HG03354 (cell line): ENCODE data around the gene TEX2.
"Not testable (repeated sequence)": the region's sequence is repeated elsewhere in the genome, so short reads cannot be mapped to it uniquely, and the experiment has no call there.

ENCODE experiments used
- ATAC-seq: cut with Tn5 transposase; IDR thresholded peaks from one replicate; pipeline ENCODE4 v1.9.1; 2021; ENCODE audit warnings: mild to moderate bottlenecking; ENCODE audit not compliant: unreplicated experiment, poor library complexity, severe bottlenecking

Gene TEX2

DNA sequence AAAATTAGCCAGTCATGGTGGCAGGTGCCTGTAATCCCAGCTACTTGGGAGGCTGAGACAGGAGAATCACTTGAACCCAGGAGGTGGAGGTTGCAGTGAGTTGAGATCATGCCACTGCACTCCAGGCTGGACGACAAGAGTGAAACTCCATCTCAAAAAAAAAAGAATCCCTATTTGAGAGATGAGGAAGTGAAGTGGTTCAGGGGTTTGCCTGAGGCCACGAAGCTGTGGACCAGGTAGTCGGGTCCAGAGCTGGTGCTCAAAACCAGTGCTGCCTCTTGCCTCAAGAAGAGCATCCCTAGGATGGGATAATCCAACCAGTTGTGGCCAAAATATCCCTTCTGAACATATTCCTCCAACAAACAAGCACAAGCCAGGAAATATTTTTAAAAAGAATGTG is 95.4 kb downstream of the TEX2 start:
- not testable (repeated sequence) for ATAC-seq

DNA sequence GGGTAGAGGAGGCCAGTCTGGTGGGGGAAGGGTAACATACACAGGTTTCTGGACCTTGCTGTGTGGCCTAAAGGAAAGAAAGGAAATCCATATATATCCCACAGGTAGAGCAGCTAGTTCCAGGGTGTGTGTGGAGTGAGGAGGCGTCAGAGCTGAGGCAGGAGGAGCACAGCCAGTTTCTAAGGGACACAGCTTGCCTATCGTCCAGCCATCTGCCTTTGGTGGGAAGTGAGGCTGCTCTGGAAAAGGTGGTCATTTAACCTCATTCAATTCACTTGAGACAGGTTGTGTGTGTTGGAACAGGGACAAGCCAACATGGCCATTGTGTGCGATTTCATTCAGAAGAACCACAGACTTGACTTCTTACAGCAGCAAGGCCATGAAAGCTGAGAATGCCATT is 96.2 kb downstream of the TEX2 start:
- no peak for ATAC-seq

DNA sequence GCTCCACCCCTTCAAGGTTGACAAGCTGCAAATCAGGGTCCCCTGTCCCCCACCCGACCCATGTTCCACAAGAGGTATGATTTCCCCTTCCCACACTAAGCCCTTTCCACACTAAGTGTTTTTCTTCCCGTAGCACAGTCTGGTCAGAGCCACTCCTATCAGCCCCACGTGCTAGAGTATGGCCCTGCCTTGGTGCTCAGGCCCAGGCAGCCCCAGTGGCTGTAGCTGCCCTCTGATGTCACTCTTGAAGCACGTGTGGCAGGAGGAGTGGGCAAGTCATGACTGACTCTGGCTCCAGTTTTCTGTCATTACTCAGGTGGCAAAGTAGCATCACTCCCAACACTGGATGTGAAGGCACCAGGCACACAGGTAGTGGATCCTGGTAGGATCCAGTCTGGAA is 97.7 kb downstream of the TEX2 start:
- ATAC-seq, result no peak

DNA sequence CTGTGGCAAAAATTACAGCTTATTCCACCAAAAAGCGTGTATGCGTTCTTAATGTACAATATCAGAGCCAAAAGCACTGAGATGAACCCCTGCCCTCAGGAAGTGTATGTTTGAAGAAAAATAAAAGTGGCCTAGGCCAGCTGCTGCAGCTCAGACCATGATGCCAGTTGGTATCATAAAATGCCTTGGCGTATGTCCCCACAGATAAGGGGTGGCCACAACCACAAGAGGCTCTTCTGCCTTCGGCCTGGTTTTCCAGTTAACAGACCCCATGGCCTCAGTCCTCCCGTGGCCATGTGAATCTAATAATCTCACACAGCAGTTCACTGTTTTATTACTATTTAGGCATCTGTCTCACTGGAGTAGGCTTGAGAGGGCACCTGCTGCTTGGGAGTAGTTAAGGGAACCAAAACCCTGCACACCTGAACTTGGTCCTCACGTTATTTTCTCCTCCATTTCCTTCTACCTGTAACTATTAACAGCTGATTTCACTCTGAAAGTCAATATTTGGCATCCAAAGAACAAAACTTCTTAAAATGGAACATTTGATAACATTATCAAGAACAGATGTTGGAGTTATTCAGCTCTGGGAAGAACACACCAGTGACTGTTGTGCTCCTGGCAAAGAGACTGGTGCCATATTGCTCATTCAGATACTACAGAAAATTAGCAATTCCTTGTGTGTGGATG is 98.3 kb downstream of the TEX2 start:
- ATAC-seq, result no peak

DNA sequence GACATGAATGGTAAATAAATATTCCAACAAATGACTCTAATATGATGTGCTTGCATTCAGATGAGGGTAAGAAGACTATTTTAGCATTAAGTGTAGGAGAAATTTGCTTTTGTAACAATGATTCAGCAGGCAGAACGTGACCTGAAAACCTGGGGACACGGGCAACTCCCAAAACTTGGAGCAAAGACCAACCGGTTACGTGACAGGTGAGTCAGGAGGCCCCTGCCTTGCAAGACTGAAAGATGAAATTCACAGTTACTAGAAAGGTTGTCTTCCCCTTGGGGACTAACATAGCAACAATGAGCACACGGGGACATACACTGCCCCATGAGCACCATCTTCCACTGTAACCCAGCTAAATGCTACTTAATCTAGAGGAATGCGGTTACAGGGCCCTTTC is 99.6 kb downstream of the TEX2 start:
- no peak for ATAC-seq

DNA sequence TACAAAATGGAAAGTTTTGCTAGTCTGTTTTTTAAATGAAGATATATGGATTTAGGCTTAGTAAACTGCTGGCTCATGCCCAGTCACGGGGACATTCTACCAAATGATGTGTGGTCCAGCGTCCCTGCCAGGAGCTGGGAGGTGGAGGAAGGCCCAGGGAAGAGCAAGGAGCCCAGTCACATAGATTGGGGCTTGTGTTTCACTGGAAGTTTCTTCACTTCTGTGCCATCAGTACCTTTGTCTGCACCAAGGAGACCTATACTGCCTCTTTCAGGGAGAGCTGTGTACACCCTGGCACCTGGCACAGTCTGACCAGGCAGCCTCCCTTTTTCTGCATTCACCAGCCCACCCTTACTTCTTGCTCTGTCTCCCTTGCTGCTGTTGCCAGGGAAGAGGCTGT is 100.5 kb downstream of the TEX2 start:
- no peak for ATAC-seq

DNA sequence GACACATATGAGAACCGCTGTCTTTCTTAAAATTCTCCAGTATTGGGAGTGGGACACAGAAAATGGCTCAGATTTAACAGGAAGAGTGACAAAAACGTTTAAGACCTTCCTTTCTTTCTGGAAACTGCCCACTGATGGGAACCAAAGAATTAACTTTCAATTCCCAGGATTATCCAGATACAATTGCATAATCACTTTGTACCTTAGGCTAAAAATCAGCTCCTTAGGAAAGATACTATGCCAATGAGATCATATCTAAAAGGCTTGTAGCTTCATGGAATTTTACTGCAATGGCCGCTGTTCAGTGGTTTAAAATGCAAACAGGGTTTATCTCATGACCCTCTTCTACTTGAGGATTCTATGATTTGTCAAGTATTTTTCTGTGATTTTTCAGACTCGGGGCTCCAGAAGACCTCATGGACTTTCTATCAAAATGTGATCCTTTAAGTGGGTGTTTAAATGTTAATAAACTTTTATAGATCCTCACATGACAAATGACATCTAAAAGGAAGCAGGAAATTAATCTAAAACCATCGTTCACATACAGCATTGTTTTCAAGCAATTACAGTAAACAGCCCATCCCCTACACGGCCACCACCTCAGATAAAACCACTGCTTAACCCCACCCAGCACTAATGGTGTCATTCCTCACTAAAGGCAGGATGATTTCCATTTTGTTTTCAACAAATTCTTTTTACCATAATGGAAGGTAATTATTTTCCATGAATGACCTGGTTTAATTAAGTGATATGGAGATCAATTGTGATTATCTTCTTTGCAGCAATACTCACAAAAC is 101.5 kb downstream of the TEX2 start:
- no peak for ATAC-seq

DNA sequence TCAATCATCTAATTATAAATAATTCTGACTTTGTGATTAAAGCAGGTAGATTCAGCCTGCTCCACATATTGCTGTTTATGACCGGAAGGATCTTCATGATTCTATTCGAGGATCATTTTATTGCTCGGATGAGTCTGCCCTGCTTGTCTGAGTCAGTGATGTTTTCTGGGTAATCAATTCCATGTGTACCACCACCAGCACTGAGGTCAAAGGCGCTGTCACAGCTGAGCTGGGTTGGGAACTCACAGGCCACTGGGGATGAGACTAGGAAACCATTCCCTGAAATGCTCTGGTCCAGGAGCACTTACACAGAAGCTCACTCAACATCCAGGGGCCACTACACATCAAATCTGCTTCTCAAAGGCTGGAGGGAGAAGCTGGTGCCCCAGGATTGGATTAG is 102.7 kb downstream of the TEX2 start:
- ATAC-seq, result no peak

DNA sequence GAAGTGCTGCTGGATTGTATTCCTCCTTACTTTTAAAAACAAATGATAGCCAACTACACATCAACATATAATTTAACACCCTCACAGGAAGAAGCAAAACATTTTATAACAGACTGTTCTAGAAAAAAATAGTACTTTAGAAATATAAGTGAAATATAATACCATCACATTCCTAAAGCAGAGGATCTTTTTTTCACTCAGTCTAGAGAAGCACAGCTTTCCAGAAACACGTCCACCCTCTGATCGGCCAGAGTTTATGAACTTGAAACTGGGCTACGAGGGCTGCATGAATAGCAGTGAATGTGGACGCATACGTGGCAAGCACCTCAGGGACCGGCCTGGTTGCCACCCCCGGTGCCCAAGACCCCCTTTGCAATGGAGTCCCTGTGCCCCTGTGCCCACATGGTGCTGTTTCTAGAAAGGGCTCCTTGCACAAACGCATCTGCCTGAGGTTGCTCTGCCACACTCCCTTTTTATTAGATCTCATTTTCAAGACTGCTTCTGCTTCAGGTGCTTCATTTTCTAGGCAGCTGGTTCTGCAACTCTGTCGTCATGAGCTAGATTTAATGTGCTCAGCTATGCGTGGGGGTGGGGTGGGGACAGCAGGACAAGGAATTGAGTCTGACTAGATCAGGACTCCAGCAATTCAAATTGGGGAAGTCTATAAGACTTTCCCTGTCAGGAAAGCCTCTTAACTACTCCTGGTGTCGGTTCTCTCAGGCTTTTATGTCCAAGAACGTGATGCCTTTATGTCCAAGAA is 104.0 kb downstream of the TEX2 start:
- no peak for ATAC-seq

DNA sequence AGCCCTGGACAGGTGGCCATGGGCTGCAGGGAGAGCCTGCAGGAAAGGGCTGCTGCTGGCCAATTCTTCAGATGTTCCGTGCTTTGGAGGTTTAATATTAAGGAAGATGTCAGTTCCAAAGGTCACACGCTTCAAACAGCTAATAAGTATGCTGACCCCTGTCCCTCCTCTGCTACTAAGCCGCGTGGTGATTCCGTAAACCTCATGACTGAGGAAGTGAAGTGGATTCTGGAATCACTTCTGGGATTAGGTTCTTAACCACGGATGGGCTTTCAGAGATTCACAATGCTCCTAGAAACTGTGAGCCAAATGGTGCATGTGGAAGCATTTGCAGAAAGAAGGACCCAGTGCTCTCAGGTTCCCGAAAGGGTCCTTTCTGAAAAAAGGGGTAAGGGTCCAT is 104.7 kb downstream of the TEX2 start:
- no peak for ATAC-seq

DNA sequence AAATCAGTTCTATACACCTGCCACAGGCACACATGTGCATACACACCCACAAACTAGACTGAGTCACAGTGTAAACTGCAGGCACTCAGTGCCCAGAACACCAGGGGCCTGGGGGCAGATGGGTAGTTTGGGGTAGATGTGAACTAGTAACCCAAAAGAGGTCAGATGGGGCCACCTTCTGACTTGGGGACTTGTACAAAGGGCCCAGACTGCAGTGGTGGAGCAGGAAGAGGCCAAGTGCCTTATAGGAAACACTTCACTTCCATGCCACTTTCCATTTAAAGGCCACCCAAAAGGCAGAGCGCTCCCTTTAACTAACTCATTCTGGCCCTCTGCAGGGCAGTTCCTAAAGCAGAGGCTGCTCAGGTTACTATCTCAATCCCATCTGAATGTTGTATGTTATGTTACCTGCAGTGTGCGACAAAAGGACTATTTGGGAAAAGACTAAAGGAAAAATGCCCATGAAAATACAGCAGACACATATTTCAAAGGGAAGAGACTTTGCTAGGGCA is 105.3 kb downstream of the TEX2 start:
- no peak for ATAC-seq

DNA sequence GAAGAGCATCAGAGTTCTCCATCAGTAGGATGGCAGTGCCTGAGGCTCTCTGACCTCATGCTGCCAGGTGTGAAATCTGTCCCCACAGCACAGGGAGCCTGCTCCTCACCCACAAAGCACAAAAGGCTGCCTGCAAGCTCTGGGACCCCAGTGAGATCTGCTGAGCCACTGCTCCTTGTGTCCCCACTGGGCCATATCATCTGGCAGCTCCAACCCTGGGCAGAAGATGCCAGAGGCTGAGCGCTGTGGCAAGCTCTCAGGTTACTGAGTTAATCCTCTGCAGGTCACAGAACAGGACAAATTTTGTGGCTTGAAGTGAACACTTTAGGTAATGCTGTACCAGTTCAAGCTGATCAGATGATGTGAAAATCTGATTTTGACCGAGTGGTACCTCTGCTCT is 106.4 kb downstream of the TEX2 start:
- ATAC-seq, result no peak

DNA sequence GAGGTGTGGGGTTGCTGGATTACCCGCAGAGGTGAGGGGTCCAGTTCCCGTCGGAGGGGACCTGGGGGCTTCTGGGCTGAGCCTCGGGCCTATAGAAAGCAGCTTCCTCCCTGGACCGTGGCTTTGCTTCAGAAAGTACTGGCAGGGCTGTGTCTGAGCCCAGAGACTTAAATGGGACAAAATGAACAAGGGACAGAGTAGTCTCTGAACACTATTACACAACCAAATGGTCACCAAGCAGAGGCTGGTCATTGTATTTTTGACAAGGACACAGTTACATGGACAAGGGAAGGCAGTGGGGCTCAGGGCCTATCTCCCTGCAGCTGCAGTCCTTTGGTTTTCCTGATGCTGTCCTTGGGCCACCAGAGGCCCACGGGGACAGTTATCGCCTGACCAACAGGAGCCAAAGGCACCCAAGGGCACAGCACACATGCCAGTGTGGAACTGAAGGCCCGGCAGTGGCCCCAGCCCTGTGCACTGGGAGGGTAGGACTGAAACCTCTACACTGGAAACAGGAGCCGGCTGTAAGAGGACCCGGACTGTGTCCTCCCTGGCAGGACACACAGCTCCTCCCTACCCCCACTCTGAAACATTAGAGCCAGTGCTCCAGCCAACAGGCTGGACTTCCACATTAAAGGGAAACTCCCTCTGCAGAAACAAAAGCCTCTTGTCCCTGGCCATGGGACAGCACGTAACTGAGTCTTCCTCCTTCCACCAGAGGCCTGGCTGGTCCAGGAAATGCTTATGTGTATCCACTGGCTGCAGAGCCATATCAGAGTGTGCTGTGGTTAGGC is 107.1 kb downstream of the TEX2 start:
- ATAC-seq, result no peak

DNA sequence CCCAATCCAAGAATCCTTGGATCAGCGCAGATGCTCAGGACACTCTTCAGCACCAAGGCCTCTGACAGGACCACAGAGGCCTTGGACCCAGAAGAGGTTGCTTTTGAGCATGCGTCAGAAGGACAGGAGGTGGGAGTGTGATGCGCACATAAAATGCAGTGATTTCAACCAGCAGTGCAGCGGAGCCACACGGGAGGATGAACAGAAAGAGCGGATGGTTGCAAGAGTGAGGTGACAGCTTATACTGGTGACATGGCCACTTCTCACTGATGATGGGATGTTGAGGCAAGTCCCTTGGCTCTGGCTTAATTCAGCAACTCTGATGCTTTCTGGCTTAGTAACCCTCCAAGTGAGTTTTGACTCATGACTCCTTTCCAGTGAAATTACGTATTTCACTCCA is 107.9 kb downstream of the TEX2 start:
- ATAC-seq, result no peak

DNA sequence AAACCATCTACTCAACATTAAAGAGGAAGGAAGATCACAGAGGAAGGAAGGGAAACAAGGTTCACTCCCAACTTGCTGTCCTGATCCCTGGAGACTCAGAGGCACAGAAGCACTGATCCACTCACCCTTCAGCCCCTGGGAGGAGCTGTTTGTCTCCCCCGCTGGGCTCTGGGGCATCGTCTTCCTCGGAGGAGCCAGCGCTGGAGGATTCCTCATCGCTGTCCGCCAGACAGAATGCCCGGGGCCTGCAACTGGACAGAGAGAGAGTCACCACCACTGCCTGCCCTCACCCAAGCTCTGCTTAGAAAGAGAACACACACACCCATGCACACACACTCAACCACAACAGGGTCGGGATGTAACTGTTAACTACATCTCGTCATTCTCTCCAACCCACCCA is 108.3 kb downstream of the TEX2 start:
- ATAC-seq, result no peak

DNA sequence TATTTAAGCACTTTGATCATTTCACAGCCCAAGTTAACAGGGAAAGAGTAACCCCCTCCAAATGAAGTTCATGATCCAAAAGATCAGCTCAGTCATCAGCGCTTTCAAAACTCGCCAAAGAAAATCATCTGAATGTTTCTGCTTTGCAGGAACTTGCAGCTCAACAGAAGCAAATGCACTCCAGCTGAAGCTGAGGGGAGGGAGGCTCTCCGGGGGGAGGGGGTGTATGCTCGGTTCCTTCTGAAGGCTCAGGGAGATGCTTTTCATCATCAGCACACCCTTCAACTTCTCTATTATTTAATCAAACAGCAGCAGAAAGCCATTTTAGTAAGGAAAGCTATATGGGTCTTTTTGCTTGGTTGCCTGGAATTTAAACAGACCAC is 108.8 kb downstream of the TEX2 start:
- ATAC-seq, result no peak

DNA sequence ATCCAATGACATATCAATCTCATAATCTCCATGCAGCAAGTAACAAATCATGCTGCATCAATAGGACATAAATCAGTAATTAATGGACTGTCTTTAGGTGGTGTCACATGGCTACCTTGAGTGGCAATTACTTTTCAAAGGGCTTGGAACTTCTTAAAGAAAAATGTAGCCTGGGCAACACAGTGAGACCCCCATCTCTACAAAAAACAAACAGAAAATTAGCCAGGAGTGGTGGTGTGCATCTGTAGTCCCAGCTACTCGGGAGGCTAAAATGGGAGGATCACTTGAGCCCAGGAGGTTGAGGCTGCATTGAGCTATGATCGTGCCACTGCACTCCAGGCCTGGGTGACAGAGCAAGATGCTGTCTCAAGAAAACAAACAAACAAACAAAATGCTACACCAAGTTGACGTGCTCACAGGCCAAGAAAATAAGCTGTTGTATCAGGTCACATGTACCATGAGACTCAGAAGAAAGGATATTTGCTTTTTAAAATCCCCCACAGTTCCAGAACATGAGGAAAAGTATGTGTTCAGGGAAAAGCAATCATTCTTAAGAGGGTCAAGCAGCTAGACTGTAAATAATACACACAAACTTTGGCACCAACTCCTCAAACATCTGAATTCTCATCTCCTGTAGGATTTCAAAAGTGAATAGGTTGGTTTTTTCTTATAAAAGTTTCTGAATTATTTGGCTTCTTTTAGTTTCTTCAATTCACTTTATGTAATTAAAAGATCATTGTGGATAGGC is 109.3 kb downstream of the TEX2 start:
- ATAC-seq, result no peak

DNA sequence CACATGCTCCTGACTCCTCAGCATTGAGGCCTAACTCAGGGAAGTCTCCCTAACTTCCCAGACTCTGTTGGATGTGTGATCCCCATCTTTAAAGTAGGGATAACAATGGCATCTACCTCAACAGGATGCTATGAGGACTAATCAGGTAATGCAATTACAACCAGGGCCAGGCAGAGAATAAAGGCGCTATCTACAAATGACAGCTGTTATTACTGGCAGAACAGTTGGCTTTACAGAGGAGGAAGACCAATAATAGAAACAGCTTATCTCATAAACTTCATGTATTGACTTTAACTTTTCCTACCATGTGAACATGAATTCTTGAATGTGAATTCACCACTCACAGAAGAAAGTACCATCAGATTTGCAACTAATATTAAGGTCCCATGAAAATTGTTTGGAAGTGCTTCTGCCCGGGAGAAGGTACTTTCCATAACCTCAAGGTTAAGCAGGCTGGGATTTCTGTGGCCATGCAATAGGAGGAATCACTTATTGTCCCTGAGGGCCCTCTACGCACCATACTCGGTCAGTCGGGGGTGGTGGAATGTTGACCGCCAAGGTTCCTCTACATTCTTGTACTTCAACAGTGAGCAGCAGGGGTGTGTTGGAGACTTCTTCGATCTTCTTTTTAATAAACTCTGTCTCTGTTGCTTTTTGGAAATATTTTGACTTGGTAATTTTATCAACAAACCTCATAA is 110.5 kb downstream of the TEX2 start:
- no peak for ATAC-seq

DNA sequence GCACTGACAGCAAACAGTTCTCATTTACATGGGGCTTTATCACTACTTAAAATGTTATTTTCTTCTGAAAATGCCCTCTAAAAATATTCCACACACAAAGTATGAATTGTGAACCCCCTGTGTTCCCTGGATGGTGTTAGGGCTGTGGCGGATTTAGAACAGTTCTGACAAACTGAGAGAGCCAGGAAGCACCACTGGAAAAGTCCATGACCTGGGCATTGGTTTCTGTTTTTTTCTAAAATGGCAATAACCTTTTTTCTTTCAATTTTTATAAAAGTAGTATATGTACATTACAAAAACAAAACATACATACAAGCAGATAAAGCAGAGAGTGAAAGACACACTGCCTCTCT is 112.1 kb downstream of the TEX2 start:
- no peak for ATAC-seq
